Measurements from ENCODE around the gene SGPP2.

DNA sequence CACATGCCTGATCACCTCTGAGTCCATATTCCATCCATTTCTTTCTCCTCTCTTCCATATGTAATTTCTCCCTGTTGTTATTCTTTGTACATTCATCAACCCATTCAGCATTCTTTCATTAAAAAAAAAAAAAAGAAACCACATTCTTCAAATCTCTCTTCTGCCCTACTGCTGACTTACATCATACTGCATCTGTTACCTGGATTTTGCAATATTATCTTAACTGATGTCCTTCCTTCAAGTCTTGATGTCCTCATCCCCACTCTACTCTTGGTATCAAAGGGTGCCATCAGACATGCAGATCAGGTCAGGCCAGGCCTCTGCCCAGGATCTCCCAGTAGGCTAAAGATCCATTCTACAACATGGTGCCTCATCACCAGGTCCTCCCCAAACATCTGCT lies 90.6 kb downstream of the SGPP2 start:
- TF ChIP-seq, protein P1, sequence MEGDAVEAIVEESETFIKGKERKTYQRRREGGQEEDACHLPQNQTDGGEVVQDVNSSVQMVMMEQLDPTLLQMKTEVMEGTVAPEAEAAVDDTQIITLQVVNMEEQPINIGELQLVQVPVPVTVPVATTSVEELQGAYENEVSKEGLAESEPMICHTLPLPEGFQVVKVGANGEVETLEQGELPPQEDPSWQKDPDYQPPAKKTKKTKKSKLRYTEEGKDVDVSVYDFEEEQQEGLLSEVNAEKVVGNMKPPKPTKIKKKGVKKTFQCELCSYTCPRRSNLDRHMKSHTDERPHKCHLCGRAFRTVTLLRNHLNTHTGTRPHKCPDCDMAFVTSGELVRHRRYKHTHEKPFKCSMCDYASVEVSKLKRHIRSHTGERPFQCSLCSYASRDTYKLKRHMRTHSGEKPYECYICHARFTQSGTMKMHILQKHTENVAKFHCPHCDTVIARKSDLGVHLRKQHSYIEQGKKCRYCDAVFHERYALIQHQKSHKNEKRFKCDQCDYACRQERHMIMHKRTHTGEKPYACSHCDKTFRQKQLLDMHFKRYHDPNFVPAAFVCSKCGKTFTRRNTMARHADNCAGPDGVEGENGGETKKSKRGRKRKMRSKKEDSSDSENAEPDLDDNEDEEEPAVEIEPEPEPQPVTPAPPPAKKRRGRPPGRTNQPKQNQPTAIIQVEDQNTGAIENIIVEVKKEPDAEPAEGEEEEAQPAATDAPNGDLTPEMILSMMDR (conservative IDR thresholded peaks at IDR 0.05) = no peak
- TF ChIP-seq EZH2 (IDR thresholded peaks at IDR 0.05; ENCODE audit: low read depth) = no peak

Measured in PC-9 (cell line).